Erythroblast (primary cell): Measurements from ENCODE around the gene ZNF766.

ENCODE experiments used
- DNase-seq, 2 experiments: peaks; one replicate each; lab custom pipeline; 2025; lab: John Stamatoyannopoulos, UW
- GATA1 ChIP-seq: IDR thresholded peaks from 2 replicates; pipeline ENCODE4 v1.6.1; 2011; ENCODE audit warnings: low read depth, mild to moderate bottlenecking, control low read depth, low read length, moderate library complexity
- POLR2A ChIP-seq: IDR thresholded peaks from 2 replicates; pipeline ENCODE4 v1.6.1; 2011; ENCODE audit warnings: mild to moderate bottlenecking, low read length

The ZNF766 gene

DNA sequence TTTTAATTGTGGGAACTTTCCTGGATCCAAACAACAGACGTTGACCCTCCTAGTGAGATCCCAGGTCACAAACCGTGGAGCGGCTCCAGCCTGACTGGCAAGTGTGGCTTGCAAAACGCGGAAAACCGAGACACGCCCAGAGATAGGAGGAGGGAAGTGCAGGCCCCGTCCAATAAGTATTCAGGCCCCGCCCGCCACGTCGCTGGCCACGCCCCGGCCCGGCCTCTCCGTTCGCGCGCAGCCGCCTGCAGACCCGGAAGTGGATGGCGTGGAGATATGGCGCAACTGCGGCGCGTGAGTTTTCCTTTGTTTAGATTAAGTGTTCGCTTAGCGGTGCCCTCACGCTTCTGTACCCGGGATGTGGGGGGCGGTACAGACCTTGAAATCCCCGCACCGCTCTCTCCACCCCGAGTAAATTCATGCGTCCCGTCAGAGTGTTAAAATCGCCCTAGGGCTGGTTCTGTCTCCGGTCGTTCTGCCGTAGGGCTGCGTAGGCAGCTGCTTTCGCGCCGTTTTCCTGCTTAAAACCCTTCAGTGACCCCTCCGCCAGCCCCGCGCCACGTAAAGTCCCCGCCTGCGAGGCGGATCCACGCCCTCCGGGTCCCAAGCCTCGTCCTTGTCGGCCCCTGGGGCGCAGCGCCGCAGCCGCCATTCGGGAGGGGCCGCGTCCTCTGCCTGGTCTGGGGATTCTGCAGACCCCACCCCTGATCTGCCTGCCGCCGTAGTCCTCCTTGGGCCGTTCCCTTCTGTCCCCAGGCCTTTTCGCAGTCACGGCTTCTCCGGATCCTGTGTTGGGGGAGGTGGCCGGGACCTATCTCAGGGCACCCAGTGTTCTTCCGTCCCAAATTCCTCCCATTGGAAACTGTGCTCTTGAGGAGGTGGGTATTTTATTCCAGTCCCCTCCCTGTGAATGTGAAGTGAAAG, at the start of gene ZNF766:
TSS of gene ZNF766 (plus strand) at position 250 of the 924 bp plus-strand sequence. CDS start at position 277, 27 bp downstream.
- peak; percentile 97 for DNase-seq
- no peak for TF ChIP-seq GATA1
- TF ChIP-seq POLR2A, result peak; percentile 90

DNA sequence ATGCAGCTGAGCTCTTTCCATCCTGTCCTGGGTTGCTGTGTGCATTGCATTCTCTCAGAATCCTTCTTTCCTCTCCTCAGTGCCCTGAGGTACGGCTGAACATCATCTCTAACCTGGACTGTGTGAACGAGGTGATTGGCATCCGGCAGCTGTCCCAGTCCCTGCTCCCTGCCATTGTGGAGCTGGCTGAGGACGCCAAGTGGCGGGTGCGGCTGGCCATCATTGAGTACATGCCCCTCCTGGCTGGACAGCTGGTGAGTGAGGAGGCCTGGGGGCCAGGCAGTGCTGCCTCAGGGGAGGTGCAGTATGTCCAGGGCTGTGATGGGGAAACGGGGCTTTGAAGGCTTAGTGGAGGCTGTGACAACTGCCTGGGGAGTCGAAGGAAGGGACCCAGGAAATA, 49.8 kb upstream of the ZNF766 start:
- DNase-seq, result no peak
- TF ChIP-seq GATA1 (no peak), POLR2A (no peak)

- no peak for DNase-seq
- no peak for TF ChIP-seq POLR2A
- no peak for TF ChIP-seq GATA1
These were observed 48.4 kb upstream of the ZNF766 start for GRCh38 chr19:52221031-52221430.

DNA sequence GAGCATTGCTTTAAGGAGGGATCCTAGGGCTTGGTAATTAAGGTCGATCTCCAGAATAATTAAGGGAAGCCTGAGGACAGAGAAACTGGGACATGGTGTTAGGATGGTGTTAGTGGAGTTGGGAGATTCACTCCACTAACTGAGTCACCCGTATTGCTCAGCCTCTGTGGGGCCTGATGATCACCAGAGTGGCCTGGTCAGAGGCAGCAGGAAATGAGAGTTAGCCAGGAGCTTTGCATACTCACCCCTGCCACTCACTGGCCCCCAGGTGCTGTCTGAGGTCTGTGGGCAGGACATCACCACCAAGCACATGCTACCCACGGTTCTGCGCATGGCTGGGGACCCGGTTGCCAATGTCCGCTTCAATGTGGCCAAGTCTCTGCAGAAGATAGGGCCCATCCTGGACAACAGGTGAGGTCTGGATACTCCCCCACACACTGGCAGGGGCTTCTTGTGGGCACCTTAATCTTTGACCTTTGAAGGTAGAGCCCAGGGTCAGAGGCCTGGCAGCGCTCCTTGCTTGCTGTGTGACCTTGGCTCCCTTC, 47.5 kb upstream of the ZNF766 start:
- no peak for DNase-seq
- no peak for TF ChIP-seq POLR2A
- no peak for TF ChIP-seq GATA1

GRCh38 chr19:52224211-52224610, 45.2 kb upstream of the ZNF766 start:
- no peak for TF ChIP-seq GATA1
- TF ChIP-seq POLR2A, result no peak
- DNase-seq, result no peak

DNA sequence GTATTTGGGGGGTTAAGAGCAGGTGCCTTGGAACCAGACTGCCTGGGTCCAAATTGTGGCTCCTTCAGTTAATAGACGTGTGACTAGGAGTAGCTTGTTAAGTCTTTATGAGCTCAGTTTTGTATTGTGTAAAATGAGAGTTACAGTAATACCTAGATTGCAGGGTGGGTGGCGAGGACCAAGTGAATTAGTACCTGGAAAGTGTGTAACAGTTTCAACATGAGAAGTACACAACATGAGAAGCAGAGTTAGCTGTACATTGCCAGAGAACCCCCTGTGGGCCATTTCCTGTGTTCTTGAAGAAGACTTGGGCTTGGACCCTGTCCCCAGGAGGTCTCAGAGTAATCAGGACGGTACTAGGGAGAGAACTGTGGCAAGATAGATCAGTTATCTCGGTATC, 42.7 kb upstream of the ZNF766 start:
- TF ChIP-seq GATA1 (no peak), POLR2A (no peak)
- no peak for DNase-seq

DNA sequence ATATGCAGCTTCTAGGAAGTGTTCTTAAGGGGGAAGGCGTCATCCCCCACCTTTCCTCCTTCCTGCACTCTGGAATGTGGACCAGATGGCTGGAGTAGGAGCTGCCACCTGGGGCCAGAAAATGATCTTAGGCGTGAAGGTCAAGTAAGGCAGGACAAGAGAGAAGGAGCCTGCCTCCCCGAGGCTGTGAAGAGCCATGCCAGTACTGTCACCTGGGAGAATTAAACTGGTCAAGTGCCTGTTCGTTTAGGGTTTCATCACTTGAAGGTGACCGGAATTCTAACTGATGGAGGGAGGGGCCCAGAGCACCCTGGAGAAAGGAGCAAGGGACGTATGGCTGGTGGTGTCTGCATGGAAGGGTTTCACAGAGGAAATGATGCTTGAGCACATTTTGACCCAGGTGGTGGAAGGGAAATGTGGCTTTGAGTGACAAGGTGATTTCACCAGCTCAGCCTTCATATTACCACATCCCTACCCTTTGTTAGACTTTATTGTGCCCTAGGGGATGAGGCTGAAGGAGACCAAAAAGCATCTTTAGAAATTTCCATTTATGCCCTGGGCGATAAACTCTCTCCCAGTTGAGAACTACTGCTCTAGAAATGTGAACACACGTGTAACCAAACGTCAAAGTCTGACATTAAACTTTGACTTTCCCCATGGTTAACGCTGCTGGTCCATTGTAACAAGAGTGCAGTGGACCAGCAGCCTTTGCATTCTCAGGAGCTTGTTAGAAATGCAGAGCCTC, 42.0 kb upstream of the ZNF766 start:
- no peak for DNase-seq
- TF ChIP-seq GATA1 (no peak), POLR2A (no peak)

GRCh38 chr19:52227980-52228379, 41.4 kb upstream of the ZNF766 start:
- DNase-seq, result no peak
- TF ChIP-seq POLR2A (no peak), GATA1 (no peak)

DNA sequence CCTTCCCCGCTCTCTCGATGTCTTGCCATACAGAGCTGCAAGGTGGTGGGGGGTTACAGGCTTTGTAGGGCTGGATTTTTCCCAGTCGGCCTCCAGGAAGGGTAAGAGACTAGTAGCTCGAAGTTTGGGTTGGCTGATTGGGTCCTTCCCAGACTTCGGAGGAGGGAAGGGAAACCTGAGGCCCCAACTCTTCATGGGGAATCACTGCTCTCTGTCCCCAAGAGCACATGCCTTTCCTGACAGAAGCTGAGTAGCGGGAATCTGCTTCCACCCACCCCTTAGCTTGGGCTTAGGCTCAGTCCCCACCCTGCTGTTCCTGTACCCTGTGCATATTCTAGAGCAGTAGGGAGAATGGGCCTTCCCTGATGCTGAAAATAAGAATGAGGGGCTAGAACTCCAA, 39.9 kb upstream of the ZNF766 start:
- no peak for TF ChIP-seq POLR2A
- no peak for TF ChIP-seq GATA1
- no peak for DNase-seq

GRCh38 chr19:52230685-52231084, 38.7 kb upstream of the ZNF766 start:
- DNase-seq, result no peak
- TF ChIP-seq POLR2A (no peak), GATA1 (no peak)

DNA sequence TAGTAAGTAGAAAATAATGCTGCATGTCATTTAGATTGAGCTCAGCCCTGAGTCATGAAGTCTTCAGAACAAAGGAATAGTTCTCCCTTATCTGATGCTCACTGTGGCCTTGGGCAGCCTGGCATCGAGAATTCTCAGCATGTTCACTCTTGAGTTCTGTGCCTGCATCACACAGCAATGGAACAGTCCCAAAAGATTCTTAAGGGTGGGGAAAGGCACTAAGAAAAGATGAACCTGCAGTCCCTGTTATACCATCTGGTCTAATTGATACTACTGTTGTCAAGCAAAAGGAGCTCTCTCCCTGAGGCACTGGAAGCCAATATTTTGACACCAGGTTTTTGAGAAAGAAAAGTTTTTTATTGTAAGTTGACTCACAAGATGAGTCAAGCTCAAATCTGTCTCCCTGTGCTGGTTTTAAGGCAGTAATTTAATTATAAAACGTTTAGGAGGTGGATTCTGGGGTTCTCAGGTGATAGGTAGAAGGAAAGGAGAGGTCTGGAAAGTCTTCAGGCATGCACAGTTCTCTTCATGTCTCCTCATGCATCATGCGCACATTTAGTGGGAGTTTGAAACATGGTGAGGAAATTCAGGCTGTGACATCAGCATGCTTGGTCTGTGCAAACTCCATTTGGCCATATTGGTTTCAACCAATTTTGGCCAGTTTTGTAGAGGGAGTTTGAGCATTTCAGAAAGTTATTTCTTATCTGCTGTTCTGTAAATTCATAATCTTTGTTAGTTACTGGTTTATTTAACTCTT, 38.1 kb upstream of the ZNF766 start:
- TF ChIP-seq POLR2A (no peak), GATA1 (no peak)
- DNase-seq, result no peak

DNA sequence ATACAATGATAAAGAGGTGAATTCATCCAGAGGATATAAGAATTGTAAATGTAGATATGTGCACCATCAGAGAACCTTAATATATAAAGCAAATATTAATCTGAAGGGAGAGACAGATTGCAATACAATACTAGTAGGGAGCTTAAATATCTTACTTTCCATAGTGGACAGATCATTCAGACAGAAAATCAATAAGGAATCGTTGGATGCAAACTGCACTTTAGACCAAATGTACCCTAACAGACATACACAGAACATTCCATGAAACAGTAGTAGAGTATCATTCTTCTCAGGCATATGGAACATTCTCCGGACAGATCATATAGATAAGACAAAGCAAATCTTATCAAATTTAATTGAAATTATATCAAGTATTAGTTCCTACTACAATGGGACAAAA, 35.0 kb upstream of the ZNF766 start:
- no peak for TF ChIP-seq POLR2A
- no peak for TF ChIP-seq GATA1
- DNase-seq, result no peak

- no peak for TF ChIP-seq GATA1
- DNase-seq, result no peak
These were observed 32.2 kb upstream of the ZNF766 start for GRCh38 chr19:52237197-52237596.
